Central memory CD4-positive, alpha-beta T cell (primary cell): ENCODE measurements around the gene MAP1S.
"Not testable (repeated sequence)": the region's sequence is repeated elsewhere in the genome, so short reads cannot be mapped to it uniquely, and the experiment has no call there.

Experiments used
- DNase-seq: peaks from one replicate; pipeline ENCODE4 v3.0.0; 2022

Gene MAP1S

GRCh38 chr19:17765069-17765618 is 45.9 kb downstream of the MAP1S start:
- DNase-seq = no peak

- no peak for DNase-seq
Measured at GRCh38 chr19:17766543-17767131, 47.4 kb downstream of the MAP1S start.

- no peak for DNase-seq
Measured at GRCh38 chr19:17767559-17767958, 48.3 kb downstream of the MAP1S start.

- no peak for DNase-seq
Measured at GRCh38 chr19:17770613-17771012, 51.3 kb downstream of the MAP1S start.

GRCh38 chr19:17772172-17772571 is 52.9 kb downstream of the MAP1S start:
- no peak for DNase-seq

- DNase-seq = no peak
Measured at GRCh38 chr19:17775245-17775927, 56.1 kb downstream of the MAP1S start.

GRCh38 chr19:17775991-17776803 is 56.9 kb downstream of the MAP1S start:
- no peak for DNase-seq

GRCh38 chr19:17777840-17778239 is 58.6 kb downstream of the MAP1S start:
- DNase-seq = not testable (repeated sequence)

- no peak for DNase-seq
Measured at GRCh38 chr19:17778251-17778967, 59.1 kb downstream of the MAP1S start.

GRCh38 chr19:17778968-17779929 is 60.0 kb downstream of the MAP1S start:
- no peak for DNase-seq

GRCh38 chr19:17780781-17781180 is 61.5 kb downstream of the MAP1S start:
- DNase-seq = no peak

GRCh38 chr19:17783721-17784120 is 64.4 kb downstream of the MAP1S start:
- not testable (repeated sequence) for DNase-seq
